ENCODE data around the gene XRN1. TPM values are rescaled to one million over a fixed set of nuclear protein-coding genes. Genes with fewer than 3 reads are reported as not detected.
A peak's percentile ranks its signal among the peaks of the same experiment; 100 is the strongest.

Gene XRN1
- total and polyA plus RNA-seq, 2 of the 8 experiments (the other 6 are each of a cell fraction or from before 2014, with no cell fraction given) = 1.9 to 17.2 TPM

GRCh38 chr3:142270407-142270806 is 177.4 kb downstream of the XRN1 start (continued):
- peak; percentile 4 to 21 (median 17); a peak in 3 of 4 replicates for TF ChIP-seq CTCF (IDR thresholded peaks at IDR 0.05; ENCODE audit: control extremely low read depth in 1 of 3, insufficient read depth in 1 of 3, low read depth in 1 of 3, low read length in 3 of 3)
